SK-N-MC (cell line): ENCODE measurements around the gene PNPLA8.

Source experiments
- DNase-seq: peaks from one replicate; pipeline ENCODE4 v3.0.0-alpha.2; 2011; ENCODE audit warnings: low read depth, low spot score
- H3K27ac ChIP-seq: fragments of 200-600 bp; sonication (generic); 2 replicates; pipeline ENCODE4 v1.5.1; 2016; ENCODE audit warnings: mixed run types
- H3K36me3 ChIP-seq: fragments of 200-600 bp; sonication (generic); 2 replicates; pipeline ENCODE4 v1.6.1; 2017; ENCODE audit warnings: antibody characterized with exemption, low read length, mixed read lengths; ENCODE audit not compliant: insufficient read depth
- H3K4me3 ChIP-seq: fragments of 200-600 bp; sonication (generic); 2 replicates; pipeline ENCODE4 v1.5.1; 2016
- H3K9ac ChIP-seq: fragments of 200-600 bp; sonication (generic); 2 replicates; pipeline ENCODE4 v1.8.0; 2017; ENCODE audit warnings: mixed run types, mixed read lengths; ENCODE audit not compliant: insufficient read length
- H3K9me3 ChIP-seq: fragments of 200-600 bp; sonication (generic); 2 replicates; pipeline ENCODE4 v1.6.1; 2017; ENCODE audit warnings: low read depth, mild to moderate bottlenecking, antibody characterized with exemption, low read length, moderate library complexity, mixed read lengths
- EZH2 ChIP-seq: fragments of 200-600 bp; sonication (generic); IDR thresholded peaks from one replicate; pipeline ENCODE4 v1.6.1; 2017; ENCODE audit warnings: antibody characterized with exemption
- FOXP2 ChIP-seq: optimal IDR thresholded peaks from 2 replicates; pipeline ENCODE3; 2011; ENCODE audit warnings: mild to moderate bottlenecking, moderate library complexity; ENCODE audit not compliant: insufficient read depth; ENCODE audit errors: extremely low read length, control extremely low read depth
- POLR2AphosphoS5 ChIP-seq: IDR thresholded peaks from 2 replicates; pipeline ENCODE4 v1.6.1; 2012; ENCODE audit warnings: mild to moderate bottlenecking, low read depth, low read length, borderline replicate concordance

The PNPLA8 gene

DNA sequence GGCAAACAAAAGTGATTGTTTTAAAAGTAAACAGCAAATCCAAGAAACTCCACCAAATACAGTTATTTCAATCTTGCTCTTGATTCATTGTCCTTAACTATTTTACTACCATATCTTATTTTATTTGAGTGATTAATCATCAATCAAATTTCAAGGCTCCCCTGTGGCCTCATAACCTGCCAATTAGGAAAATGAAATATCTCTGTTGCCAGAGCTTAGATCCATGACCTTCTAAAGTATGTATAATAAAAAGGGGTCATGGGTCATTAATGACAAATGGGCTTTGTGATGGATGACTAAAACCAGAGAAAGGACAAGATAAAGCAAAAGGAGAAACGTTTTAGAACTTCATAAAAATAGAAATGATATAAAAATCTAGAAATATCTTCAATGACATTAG, 98.2 kb downstream of the PNPLA8 start:
- DNase-seq, result no peak
- Histone ChIP-seq H3K9me3 (no peaks in the 10 kb centered on the region), H3K9ac (no peak overlapping the region), H3K27ac (no peak overlapping the region), H3K4me3 (no peak overlapping the region), H3K36me3 (no peaks in the 10 kb centered on the region)
- TF ChIP-seq FOXP2, result no peak
- no peak for TF ChIP-seq POLR2AphosphoS5
- no peak for TF ChIP-seq EZH2

GRCh38 chr7:108425714-108426275, 100.1 kb downstream of the PNPLA8 start:
- H3K36me3 ChIP-seq, result no peaks in the 10 kb centered on the region
- H3K27ac ChIP-seq, result peak overlapping the region; percentile 32; the same call in 1 of the 2 replicates
- H3K9me3 ChIP-seq, result no peaks in the 10 kb centered on the region
- peak; percentile 57 for DNase-seq
- peak overlapping the region; percentile 34; the same call in 1 of the 2 replicates for H3K4me3 ChIP-seq
- TF ChIP-seq EZH2, result no peak
- TF ChIP-seq POLR2AphosphoS5, result no peak
- TF ChIP-seq FOXP2, result peak; percentile 46
- no peak overlapping the region for H3K9ac ChIP-seq

DNA sequence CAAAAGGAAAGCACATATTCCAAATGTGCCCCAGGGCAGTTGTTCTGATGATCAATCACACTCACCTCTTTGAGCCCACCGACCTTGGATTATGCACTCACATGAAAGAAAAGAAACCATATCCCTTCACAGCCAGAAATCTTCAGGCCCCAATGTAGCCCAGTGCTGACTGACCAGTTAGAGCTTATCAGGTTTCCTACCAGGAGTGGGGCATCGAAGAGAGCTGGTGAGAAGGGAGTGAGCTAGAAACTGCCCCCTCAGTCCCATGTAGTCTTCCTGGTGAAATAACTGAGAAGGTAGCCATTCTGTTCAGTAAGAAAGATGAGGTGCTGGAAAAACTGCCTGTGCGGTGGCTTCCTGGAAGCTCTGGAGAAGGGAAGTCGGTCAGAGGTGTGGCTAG, 101.9 kb downstream of the PNPLA8 start:
- Histone ChIP-seq H3K36me3 (no peaks in the 10 kb centered on the region), H3K9ac (no peak overlapping the region), H3K27ac (no peak overlapping the region), H3K4me3 (no peak overlapping the region), H3K9me3 (no peaks in the 10 kb centered on the region)
- DNase-seq, result no peak
- no peak for TF ChIP-seq EZH2
- no peak for TF ChIP-seq FOXP2
- no peak for TF ChIP-seq POLR2AphosphoS5

DNA sequence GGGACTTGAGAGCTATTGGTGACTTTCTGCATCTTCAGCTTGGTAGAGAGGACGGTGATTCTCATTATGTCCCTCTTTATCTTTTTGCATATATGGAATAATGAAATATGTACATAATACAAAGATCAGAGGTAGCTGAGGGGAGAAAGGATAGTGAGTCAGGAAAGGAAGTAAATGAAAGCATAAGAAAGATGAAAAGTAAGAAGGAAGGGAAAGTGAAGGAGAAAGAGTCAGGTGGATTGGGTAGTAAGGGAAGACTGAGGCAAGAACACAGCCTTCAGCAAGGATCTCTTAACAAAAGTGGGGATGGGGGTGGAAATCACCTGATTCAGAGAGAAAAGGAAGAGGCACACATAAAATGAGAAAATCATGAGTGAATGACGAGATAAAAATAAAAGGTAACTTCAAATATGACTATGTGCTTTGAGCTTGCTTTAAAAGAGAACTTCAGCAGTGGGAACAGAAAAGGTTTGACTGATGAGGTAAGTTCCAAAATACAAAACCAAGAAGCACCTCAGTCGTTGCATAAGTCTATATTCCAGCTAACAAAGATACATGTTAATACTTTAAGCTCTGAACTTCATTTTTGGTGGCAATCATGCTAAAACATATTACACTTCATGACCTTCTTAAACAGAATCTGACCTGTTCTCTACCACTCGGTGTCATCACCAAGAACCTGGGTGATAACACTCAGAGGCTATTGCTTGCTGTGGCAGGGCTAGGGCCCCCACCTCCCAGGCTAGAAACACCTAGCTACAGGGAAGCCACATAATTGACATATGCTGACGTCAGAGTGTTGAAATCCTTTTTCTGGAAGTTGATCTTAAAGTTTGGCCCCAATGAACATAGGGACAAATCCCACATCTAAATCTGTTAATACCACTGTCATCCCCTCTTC, 102.6 kb downstream of the PNPLA8 start:
- Histone ChIP-seq H3K9me3 (no peaks in the 10 kb centered on the region), H3K4me3 (no peak overlapping the region), H3K36me3 (no peaks in the 10 kb centered on the region), H3K27ac (no peak overlapping the region), H3K9ac (no peak overlapping the region)
- no peak for DNase-seq
- TF ChIP-seq FOXP2 (no peak), EZH2 (no peak), POLR2AphosphoS5 (no peak)

DNA sequence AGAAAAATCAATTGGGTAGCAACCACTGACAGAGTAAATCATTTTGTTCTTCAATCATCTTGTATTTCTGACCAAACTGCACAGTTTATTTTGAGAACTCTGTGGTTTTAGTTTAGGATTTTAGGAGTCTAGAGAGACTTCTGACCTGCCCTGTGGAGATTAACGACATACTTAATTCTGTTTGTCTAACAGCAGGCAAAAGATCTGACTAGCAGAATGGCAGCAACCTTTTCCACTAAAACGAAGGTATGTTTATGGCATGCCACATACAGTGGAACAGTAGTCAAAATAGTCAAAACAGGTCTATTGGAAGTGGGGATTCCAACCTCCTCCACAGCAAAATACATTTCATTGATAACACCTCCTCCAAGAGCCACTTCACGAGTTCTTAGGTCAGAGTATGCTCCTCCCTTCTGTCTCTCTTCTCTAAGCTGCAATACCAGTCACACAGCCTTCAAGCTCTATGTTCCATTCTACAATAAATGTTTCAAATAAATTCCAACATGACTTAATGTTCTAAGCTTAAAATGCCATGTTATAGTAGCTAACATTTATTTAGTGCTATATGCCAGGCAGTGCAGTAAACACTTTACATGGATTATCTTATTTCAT, 104.1 kb downstream of the PNPLA8 start:
- Histone ChIP-seq H3K4me3 (no peak overlapping the region), H3K9ac (no peak overlapping the region), H3K9me3 (no peaks in the 10 kb centered on the region), H3K27ac (no peak overlapping the region), H3K36me3 (no peaks in the 10 kb centered on the region)
- DNase-seq, result no peak
- no peak for TF ChIP-seq POLR2AphosphoS5
- no peak for TF ChIP-seq FOXP2
- no peak for TF ChIP-seq EZH2
